SU-DHL-6 (cell line): ENCODE data around the gene EPHB1.

Source experiments
- H2AFZ ChIP-seq: fragments of 200-600 bp; sonication (generic); 2 replicates; pipeline ENCODE4 v1.6.1; 2014; ENCODE audit warnings: low read depth, mild to moderate bottlenecking, moderate library complexity, mixed read lengths, antibody characterized with exemption, low read length; ENCODE audit not compliant: severe bottlenecking
- H3F3A ChIP-seq: fragments of 200-600 bp; shearing (Covaris generic); 2 replicates; pipeline ENCODE4 v1.6.0; 2016; ENCODE audit warnings: antibody characterized with exemption, mild to moderate bottlenecking; ENCODE audit not compliant: insufficient read depth
- H3K27ac ChIP-seq: fragments of 200-600 bp; sonication (generic); 2 replicates; pipeline ENCODE4 v1.5.1; 2016; ENCODE audit warnings: low read depth, mild to moderate bottlenecking, low read length, moderate library complexity, mixed read lengths
- H3K27me3 ChIP-seq: fragments of 200-600 bp; sonication (generic), shearing (Covaris generic); 2 replicates; pipeline ENCODE4 v1.6.0; 2014; ENCODE audit warnings: mild to moderate bottlenecking, low read length
- H3K36me3 ChIP-seq: fragments of 200-600 bp; sonication (generic); 2 replicates; pipeline ENCODE4 v1.6.1; 2014; ENCODE audit warnings: mild to moderate bottlenecking, low read length, mixed read lengths
- H3K4me2 ChIP-seq: fragments of 300-600, 200-600 bp; shearing (Covaris generic), sonication (generic); 2 replicates; pipeline ENCODE4 v1.6.0; 2014; ENCODE audit warnings: low read length, low read depth, mild to moderate bottlenecking; ENCODE audit not compliant: poor library complexity, severe bottlenecking
- H3K4me3 ChIP-seq: fragments of 200-600 bp; sonication (generic); 2 replicates; pipeline ENCODE4 v1.5.1; 2014; ENCODE audit warnings: antibody characterized with exemption, low read length, mild to moderate bottlenecking, mixed read lengths; ENCODE audit not compliant: insufficient read depth, poor library complexity, severe bottlenecking
- H3K79me2 ChIP-seq: fragments of 200-600 bp; sonication (generic); 2 replicates; pipeline ENCODE4 v1.6.1; 2014; ENCODE audit warnings: mild to moderate bottlenecking, low read length, moderate library complexity; ENCODE audit not compliant: insufficient read depth
- H3K9ac ChIP-seq: fragments of 200-600 bp; sonication (generic); 2 replicates; pipeline ENCODE4 v1.7.0; 2014; ENCODE audit warnings: mild to moderate bottlenecking, low read length
- H3K9me2 ChIP-seq: fragments of 200-600 bp; sonication (generic); replicated peaks from 2 replicates; pipeline ENCODE4 v1.6.1; 2014; ENCODE audit warnings: low read length; ENCODE audit not compliant: insufficient read depth
- H3K9me3 ChIP-seq: fragments of 200-600 bp; sonication (generic); 2 replicates; pipeline ENCODE4 v1.6.1; 2014; ENCODE audit warnings: low read length, mixed read lengths; ENCODE audit not compliant: insufficient read depth
- H4K20me1 ChIP-seq: fragments of 200-600 bp; sonication (generic); 2 replicates; pipeline ENCODE4 v1.6.1; 2014; ENCODE audit warnings: low read depth, mild to moderate bottlenecking, antibody characterized with exemption, low read length, moderate library complexity, mixed read lengths
- CTCF ChIP-seq: fragments of 200-600 bp; sonication (generic); IDR thresholded peaks from one replicate; pipeline ENCODE4 v1.5.1; 2017; ENCODE audit warnings: antibody characterized with exemption, mild to moderate bottlenecking, low read length, moderate library complexity; ENCODE audit not compliant: insufficient read depth, poor library complexity, severe bottlenecking
- EZH2phosphoT487 ChIP-seq: fragments of 200-600 bp; sonication (generic), shearing (Covaris generic); conservative IDR thresholded peaks from 2 replicates; pipeline ENCODE4 v1.6.1; 2018; ENCODE audit warnings: mild to moderate bottlenecking, antibody characterized with exemption, low read length, moderate library complexity, mixed read lengths

The EPHB1 gene

GRCh38 chr3:135140591-135140990, 345.5 kb downstream of the EPHB1 start:
- Histone ChIP-seq H3K27me3 (no peaks in the 10 kb centered on the region), H3K9me3 (no peaks in the 10 kb centered on the region), H3K4me3 (no peak overlapping the region), H3F3A (no peaks in the 10 kb centered on the region), H3K36me3 (no peaks in the 10 kb centered on the region), H3K4me2 (no peak overlapping the region), H3K9ac (no peak overlapping the region), H3K9me2 (no peaks in the 10 kb centered on the region), H3K27ac (no peak overlapping the region), H3K79me2 (no peaks in the 10 kb centered on the region), H4K20me1 (no peaks in the 10 kb centered on the region), H2AFZ (no peak overlapping the region)
- TF ChIP-seq EZH2phosphoT487 (no peak), CTCF (no peak)

GRCh38 chr3:135141160-135141559, 346.1 kb downstream of the EPHB1 start:
- H4K20me1 ChIP-seq: no peaks in the 10 kb centered on the region
- no peaks in the 10 kb centered on the region for H3K9me2 ChIP-seq
- H3K4me2 ChIP-seq: no peak overlapping the region
- H3K27ac ChIP-seq: no peak overlapping the region
- no peak for TF ChIP-seq EZH2phosphoT487
- no peak for TF ChIP-seq CTCF
- no peaks in the 10 kb centered on the region for H3F3A ChIP-seq
- no peaks in the 10 kb centered on the region for H3K79me2 ChIP-seq
- no peak overlapping the region for H2AFZ ChIP-seq
- H3K27me3 ChIP-seq: no peaks in the 10 kb centered on the region
- no peak overlapping the region for H3K9ac ChIP-seq
- no peak overlapping the region for H3K4me3 ChIP-seq
- no peaks in the 10 kb centered on the region for H3K9me3 ChIP-seq
- H3K36me3 ChIP-seq: no peaks in the 10 kb centered on the region

- no peaks in the 10 kb centered on the region for H3K9me3 ChIP-seq
- H3K79me2 ChIP-seq: no peaks in the 10 kb centered on the region
- H3K9me2 ChIP-seq: no peaks in the 10 kb centered on the region
- no peak overlapping the region for H3K9ac ChIP-seq
- no peaks in the 10 kb centered on the region for H3K36me3 ChIP-seq
- H3K27ac ChIP-seq: no peak overlapping the region
- no peaks in the 10 kb centered on the region for H4K20me1 ChIP-seq
- H3K27me3 ChIP-seq: no peaks in the 10 kb centered on the region
- no peak overlapping the region for H2AFZ ChIP-seq
- H3K4me2 ChIP-seq: no peak overlapping the region
- TF ChIP-seq EZH2phosphoT487: no peak
- TF ChIP-seq CTCF: no peak
- no peaks in the 10 kb centered on the region for H3F3A ChIP-seq
- no peak overlapping the region for H3K4me3 ChIP-seq
These were observed 346.6 kb downstream of the EPHB1 start for GRCh38 chr3:135141672-135142071.
